ENCODE measurements around the gene ARHGEF6.

DNA sequence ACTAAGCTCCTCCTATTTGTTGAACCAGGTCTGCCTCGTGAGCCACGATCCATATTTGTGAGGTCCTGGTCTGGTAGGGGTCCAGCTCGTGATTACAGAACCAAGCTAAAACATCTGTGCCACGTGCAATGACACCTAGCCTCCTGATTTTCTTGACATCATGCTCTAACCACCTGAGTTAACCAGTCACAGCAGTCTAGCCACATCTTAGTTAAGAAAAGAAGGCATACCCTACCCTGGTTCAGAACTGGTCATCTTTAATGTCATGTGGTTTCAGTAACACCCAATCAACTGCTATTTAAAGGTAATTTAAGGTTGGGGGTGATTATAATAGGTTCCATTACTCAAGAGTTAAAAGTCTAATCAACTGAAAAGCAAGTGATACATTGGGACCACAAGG, 28.4 kb downstream of the ARHGEF6 start:
- no peak for TF ChIP-seq TAF1 (IDR thresholded peaks at IDR 0.05; ENCODE audit: borderline replicate concordance, insufficient read depth, low read length)
- no peak for TF ChIP-seq POLR2AphosphoS5 (IDR thresholded peaks at IDR 0.05; ENCODE audit: low read depth, low read length)
- TF ChIP-seq, protein P1, sequence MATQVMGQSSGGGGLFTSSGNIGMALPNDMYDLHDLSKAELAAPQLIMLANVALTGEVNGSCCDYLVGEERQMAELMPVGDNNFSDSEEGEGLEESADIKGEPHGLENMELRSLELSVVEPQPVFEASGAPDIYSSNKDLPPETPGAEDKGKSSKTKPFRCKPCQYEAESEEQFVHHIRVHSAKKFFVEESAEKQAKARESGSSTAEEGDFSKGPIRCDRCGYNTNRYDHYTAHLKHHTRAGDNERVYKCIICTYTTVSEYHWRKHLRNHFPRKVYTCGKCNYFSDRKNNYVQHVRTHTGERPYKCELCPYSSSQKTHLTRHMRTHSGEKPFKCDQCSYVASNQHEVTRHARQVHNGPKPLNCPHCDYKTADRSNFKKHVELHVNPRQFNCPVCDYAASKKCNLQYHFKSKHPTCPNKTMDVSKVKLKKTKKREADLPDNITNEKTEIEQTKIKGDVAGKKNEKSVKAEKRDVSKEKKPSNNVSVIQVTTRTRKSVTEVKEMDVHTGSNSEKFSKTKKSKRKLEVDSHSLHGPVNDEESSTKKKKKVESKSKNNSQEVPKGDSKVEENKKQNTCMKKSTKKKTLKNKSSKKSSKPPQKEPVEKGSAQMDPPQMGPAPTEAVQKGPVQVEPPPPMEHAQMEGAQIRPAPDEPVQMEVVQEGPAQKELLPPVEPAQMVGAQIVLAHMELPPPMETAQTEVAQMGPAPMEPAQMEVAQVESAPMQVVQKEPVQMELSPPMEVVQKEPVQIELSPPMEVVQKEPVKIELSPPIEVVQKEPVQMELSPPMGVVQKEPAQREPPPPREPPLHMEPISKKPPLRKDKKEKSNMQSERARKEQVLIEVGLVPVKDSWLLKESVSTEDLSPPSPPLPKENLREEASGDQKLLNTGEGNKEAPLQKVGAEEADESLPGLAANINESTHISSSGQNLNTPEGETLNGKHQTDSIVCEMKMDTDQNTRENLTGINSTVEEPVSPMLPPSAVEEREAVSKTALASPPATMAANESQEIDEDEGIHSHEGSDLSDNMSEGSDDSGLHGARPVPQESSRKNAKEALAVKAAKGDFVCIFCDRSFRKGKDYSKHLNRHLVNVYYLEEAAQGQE (IDR thresholded peaks at IDR 0.05; ENCODE audit: insufficient read depth in 1 of 2, low read depth in 2 of 2, low read length in 2 of 2): no peak
- no peak for TF ChIP-seq SIN3A (IDR thresholded peaks at IDR 0.05; ENCODE audit: borderline replicate concordance, insufficient read depth, low read length)
